GM21619 (cell line): ENCODE measurements around the gene ANKDD1A.

Experiments
- ATAC-seq: cut with Tn5 transposase; IDR thresholded peaks from one replicate; pipeline ENCODE4 v1.9.1; 2021; ENCODE audit not compliant: unreplicated experiment

The ANKDD1A gene

DNA sequence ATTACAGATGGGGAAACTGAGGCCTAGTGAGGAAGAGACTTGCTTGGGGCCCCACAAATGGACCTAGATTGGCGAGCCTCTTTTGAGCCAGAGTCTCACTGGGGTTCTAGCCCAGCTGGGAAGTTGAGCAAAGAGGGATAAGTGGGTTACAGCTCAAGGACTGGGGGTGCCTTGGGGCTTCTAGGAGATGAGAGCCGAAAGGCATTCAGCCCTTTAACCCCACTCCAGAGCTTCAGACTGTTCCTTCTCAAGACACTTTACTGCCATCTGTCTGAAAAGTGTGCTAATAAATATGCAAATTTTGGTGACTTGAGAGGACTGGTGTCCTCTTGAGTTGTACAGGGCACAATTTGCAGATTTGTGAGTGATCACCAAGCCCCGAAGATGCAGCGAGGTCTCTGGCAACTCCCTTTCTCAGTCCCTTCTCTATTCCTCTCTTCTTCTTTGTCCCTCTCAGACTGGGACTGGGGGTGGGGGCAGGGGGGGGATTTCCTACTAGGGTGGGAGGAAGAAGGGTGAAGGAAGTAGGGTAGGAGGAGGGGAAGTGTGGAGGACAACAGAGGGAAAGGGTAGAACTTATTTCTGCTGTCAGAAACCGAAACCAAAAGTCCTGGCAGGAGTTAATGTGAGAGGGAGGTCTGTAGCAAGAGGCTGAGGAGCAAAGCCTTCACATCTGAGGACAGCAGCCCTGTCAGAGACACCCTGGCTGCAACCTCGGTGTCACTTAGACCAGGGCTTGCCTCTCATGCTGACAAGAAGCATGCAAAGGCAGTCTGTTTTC is 16.2 kb upstream of the ANKDD1A start:
- peak; percentile 16 for ATAC-seq

DNA sequence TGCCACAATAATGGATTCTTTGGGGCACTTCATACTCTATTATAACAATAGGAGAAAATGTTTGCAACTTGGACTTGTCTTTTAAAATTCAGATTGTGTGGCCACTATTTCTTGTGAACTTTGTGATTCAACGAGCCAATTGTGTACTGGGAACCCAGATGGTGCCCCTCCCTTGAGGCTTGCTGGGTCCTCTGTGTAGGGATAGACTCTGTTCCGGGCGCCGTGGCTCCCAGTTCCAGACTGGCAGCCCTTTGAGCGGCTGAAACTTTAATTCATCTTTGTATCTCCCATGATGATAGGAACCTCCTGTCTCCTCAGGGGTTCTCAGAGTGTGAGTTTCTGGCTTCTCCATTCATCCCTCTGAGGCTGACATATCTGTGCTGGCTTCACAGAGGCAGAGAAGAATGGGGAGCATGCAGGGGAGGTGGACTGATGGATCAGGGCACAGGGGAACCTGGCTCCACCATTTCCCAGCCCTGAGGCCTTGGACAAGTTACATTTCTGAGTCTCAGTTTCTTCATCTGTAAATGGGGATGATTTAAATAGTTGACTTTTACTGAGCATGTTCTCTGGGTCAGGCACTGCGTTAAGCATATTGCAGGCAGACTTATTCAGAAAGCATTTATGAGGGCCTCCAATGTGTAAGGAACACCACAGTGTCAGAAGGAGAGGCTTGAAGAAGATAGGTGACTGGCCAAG is 15.2 kb upstream of the ANKDD1A start:
- ATAC-seq = no peak

DNA sequence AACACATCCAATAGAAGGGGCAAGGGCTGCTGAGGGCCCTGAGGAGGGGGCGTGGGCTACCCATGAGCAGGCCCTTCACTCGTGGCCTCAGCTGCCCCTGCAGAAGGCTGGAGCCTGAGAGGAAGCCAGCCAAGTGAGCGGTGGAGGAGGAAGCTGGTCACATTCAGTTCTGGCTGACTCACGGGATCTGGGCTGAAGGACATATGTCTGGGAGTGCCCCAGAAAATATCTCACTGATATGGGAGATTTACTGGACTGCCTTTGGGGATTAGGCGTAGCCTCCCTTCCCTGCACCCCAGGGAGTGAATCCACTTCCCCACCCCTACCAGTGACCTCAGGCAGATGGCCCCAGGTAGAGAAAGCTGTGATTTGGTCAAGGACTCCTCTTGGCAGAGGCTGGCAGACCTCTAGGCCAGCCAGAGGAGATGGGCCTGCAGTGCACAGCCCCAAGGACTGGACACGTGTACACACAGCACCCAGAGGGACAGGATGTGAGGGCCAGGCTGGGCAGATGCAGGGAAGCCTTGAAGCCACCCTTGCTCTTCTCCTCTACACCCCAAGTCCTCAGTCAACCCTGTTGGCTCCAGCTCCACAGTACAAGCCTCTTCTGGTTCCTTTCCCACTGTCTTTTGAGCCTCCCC is 14.2 kb upstream of the ANKDD1A start:
- no peak for ATAC-seq

DNA sequence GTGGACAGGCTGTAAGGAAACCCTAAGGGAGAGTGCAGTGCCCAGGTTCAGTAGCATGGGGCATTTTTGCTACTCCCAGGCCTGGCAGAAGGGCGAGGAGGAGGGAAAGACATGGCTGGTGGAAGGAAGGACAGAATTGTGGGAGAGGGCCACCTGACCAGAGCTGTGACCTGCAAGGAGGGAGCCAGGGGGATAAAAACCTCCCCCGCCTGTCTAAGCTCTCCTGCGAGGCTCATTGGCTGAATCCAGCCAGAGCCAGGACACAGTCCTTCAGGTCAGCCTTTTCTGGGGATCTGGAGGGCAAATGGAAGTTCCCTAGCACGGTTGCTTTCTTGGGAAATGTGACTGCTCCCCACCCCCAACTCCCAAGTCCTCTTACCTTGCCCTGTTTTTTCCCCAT is 13.3 kb upstream of the ANKDD1A start:
- no peak for ATAC-seq

DNA sequence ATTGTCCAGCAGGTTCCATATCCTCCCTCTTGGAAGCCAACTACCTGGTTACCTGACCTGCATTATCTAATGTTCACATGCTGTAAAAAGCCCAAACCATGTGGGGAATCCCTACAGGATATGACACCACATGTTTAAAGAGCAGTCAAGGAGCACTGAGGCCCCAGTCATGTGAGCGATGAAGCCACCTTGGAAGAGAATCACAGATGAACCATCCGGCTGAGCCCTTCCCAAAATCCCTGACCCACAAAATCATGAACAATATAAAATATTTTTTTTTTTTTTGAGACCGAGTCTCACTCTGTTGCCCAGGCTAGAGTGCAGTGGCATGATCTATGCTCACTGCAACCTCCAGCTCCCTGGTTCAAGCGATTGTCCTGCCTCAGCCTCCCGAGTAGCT is 10.6 kb upstream of the ANKDD1A start:
- ATAC-seq = no peak

DNA sequence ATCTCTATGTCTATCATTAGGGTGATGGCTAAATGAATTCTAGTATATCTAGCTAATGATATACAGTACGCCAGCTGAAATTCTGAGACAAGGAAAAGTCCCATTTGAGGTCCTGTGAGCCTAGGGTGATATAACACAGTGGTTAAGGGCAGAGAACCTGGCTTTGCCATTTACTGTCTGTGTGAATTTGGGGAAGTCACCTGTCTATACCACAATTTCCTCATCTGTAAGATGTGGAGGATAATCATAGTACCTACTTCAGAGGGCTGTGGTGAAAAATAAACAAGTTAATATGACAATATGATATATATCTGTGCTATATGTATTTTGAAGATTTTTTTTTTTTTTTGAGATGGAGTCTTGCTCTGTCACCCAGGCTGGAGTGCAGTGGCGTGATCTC is 9.8 kb upstream of the ANKDD1A start:
- no peak for ATAC-seq

DNA sequence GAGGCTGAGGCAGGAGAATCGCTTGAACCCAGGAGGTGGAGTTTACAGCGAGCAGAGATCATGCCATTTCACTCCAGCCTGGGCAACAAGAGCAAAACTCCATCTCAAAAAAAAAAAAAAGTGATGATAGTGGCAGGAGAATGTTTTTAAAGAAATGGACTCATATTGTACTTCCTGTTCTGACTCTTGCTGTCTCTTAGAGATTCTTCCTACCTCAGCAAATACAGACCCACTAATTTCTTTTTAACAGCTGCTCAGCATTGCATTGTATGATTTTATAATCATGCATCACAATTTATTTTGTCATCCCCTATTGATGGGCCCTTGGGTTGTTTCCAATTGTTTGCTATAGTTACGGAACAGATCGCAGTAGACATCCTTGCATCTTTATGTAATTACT is 8.8 kb upstream of the ANKDD1A start:
- ATAC-seq = no peak

- no peak for ATAC-seq
These were observed 8.3 kb upstream of the ANKDD1A start for GRCh38 chr15:64903326-64903950.

DNA sequence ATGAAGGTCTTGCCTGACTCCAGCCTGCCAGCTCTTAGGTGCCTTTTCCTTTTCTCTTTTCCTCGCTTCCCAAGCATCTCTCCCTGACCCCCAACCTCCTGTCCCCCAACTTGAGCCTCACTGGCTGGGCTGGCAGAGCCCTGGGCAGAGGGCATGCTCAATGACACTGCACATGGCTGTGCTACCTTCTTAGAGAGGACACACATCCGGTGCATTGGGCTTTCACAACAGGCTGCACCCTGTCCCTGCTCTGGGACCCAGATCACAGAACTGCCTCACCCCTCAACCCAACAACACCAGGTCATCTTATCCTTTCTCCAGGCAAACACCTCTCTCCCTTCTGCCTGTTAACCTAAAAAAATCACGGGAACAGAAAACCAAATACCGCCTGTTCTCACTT is 7.5 kb upstream of the ANKDD1A start:
- ATAC-seq = no peak

DNA sequence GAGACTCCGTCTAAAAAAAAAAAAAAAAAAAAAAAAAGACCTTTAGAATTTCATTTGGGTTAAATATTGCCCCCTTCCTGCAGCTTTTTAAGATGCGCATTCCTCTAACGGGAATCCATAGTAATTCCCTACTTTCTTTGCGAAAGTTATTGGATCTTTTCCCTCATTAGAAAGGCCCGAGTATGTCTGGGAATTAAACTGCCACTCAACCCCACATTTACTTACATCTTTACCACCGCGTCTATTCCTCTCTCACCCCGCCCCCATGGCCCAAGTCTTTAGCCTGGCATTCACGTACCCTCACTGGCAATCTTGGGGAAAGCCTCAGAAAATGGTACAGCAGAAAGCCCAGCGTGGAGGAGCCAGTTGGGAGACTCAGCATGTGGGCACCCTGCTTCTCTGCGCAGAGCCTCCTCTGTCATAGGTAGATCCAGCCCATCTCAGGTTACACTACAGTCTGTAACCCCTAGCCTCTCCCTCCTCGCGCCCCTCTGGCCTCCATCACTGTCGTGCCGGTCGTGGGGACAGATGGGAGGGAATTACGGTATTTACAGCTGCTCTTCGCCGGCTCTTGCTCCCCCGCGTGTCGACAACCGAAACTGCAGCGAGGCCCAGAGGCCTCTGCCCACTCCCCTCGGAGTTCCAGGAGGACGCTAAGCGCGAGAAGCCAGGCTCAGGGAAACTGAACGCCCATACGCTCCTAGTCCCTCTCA is 6.4 kb upstream of the ANKDD1A start:
- ATAC-seq = peak; percentile 79

GRCh38 chr15:64905941-64906340 is 5.8 kb upstream of the ANKDD1A start:
- ATAC-seq = no peak

DNA sequence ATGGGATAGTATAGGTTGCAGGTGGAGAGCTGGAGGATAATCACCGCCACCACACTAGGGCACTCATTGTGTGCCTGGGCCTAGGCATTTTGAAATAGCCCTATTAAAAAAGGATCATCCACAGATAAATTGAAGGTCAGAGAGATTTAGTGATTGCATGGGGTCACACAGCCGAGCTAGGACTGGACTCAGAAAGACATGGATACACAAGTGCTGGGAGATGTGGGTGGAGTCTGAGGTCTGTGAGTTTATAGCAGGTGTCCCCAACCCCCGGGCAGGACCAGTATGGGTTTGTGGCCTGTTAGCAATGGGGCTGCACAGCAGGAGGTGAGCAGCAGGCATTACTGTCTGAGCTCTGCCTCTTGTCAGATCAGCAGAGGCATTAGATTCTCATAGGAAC is 5.3 kb upstream of the ANKDD1A start:
- no peak for ATAC-seq

GRCh38 chr15:64907991-64908390 is 3.7 kb upstream of the ANKDD1A start:
- ATAC-seq = no peak

GRCh38 chr15:64909546-64909945 is 2.2 kb upstream of the ANKDD1A start:
- no peak for ATAC-seq

- ATAC-seq = no peak
These were observed 950 bp downstream of the ANKDD1A start for GRCh38 chr15:64912379-64913325.

GRCh38 chr15:64915518-64916227 is 4.0 kb downstream of the ANKDD1A start:
- ATAC-seq = no peak

- ATAC-seq = no peak
These were observed 4.7 kb downstream of the ANKDD1A start for GRCh38 chr15:64916365-64916764.

- no peak for ATAC-seq
These were observed 5.5 kb downstream of the ANKDD1A start for GRCh38 chr15:64917211-64917610.

- no peak for ATAC-seq
These were observed 8.0 kb downstream of the ANKDD1A start for GRCh38 chr15:64919721-64920120.
